Upper lobe of left lung (tissue), 6 donors: Measurements from ENCODE around the gene CDC42BPA. TPM values are rescaled to one million over a fixed set of nuclear protein-coding genes. Genes with fewer than 3 reads are reported as not detected.
A peak's percentile ranks its signal among the peaks of the same experiment; 100 is the strongest.

Experiments
- ATAC-seq, 2 donors: fragments of 200-7000 bp; cut with Tn5 transposase; one replicate each; pipeline ENCODE4 v1.9.1; 2022; ENCODE audit warnings: mild to moderate bottlenecking in 2 of 2, moderate library complexity in 2 of 2; ENCODE audit not compliant: low FRiP score in 2 of 2
- DNase-seq, 2 donors: peaks; one replicate each; pipeline ENCODE4 v3.0.0-alpha.2; 2019 to 2020
- H3K27ac ChIP-seq, 4 donors: fragments of 200-600 bp; sonication (generic); one replicate each; pipeline ENCODE4 v1.5.1; 2016 to 2019
- H3K27me3 ChIP-seq, 4 donors: fragments of 200-600 bp; sonication (generic); one replicate each; pipeline ENCODE4 v1.5.1; 2017 to 2019
- H3K36me3 ChIP-seq, 4 donors: fragments of 200-600 bp; sonication (generic); one replicate each; pipeline ENCODE4 v1.5.1; 2016 to 2019
- H3K4me1 ChIP-seq, 4 donors: fragments of 200-600 bp; sonication (generic); one replicate each; pipeline ENCODE4 v1.5.1; 2018 to 2019
- H3K4me3 ChIP-seq, 4 donors: fragments of 200-600 bp; sonication (generic); one replicate each; pipeline ENCODE4 v1.5.1; 2017 to 2019; ENCODE audit warnings: mild to moderate bottlenecking in 2 of 4, moderate library complexity in 1 of 4
- H3K9me3 ChIP-seq, 4 donors: fragments of 200-600 bp; sonication (generic); one replicate each; pipeline ENCODE4 v1.5.1; 2018 to 2019
- EP300 ChIP-seq, 4 donors: sonication (generic); formaldehyde crosslinking; IDR thresholded peaks; one replicate each; pipeline ENCODE4 v1.5.1; 2017; ENCODE audit warnings: antibody characterized with exemption in 4 of 4, control low read depth in 2 of 4
- POLR2A ChIP-seq, 4 donors: fragments of 450-650 bp; IDR thresholded peaks; one replicate each; pipeline ENCODE4 v1.5.1; 2016 to 2017; ENCODE audit warnings: antibody characterized with exemption in 4 of 4, mild to moderate bottlenecking in 2 of 4
- POLR2AphosphoS5 ChIP-seq, 2 donors: sonication (generic); formaldehyde crosslinking; IDR thresholded peaks; one replicate each; pipeline ENCODE4 v1.5.1; 2017; ENCODE audit warnings: antibody characterized with exemption in 2 of 2
- WGBS, 2 donors: methylation state at CpG; one replicate each; pipeline ENCODE4 v1.1.5; 2017 to 2018; 5-methylcytosine and 5-hydroxymethylcytosine counted together
- total RNA-seq, 6 donors: library from RNA; depleted of rRNA in 4 of 6; stranded (reverse); fragments of >200 nt in 4 of 6; gene quantifications; one replicate each; pipeline versions ENCODE4 v1.1.0 to v1.2.1, GENCODE V29; 2016 to 2021
- TF ChIP-seq, protein P1 (sequence below), 6 experiments: fragments of 450-650 bp in 4 of 6; fragments of 200-600 bp in 2 of 6; sonication (generic) in 2 of 6; IDR thresholded peaks; one replicate each; pipeline ENCODE4 v1.5.1; 2016 to 2019; ENCODE audit warnings: antibody characterized with exemption in 6 of 6
- donor health status: DM: no; HTN: no; CAD: no; lungs with moderate emphysema.
- donor health status: DM: no; HTN: yes; CAD: no; lungs with severe emphysema.

The CDC42BPA gene
- total RNA-seq, 6 donors from 2014 or later = 27.8 to 76.1 (median 33.1) TPM

GRCh38 chr1:226988334-226988666, 330.0 kb downstream of the CDC42BPA start:
- peak in 1 of 2 donors; percentile 73 for DNase-seq
- H3K4me1 ChIP-seq = peaks cover 16 to 41% (median 32%) of the 10 kb centered on the region in 4 donors
- ATAC-seq = peak in 1 of 2 donors; percentile 12
- H3K27ac ChIP-seq = peak overlapping the region in 2 of 4 donors; percentile 29 to 61
- no peaks in the 10 kb centered on the region for H3K27me3 ChIP-seq
- peaks cover 0 to 54% (median 19%) of the 10 kb centered on the region in 4 donors for H3K36me3 ChIP-seq
- no peaks in the 10 kb centered on the region for H3K9me3 ChIP-seq
- 24 to 74% methylated on average over 2 to 3 of the region's 3 CpGs for WGBS, 2 donors
- TF ChIP-seq, protein P1, sequence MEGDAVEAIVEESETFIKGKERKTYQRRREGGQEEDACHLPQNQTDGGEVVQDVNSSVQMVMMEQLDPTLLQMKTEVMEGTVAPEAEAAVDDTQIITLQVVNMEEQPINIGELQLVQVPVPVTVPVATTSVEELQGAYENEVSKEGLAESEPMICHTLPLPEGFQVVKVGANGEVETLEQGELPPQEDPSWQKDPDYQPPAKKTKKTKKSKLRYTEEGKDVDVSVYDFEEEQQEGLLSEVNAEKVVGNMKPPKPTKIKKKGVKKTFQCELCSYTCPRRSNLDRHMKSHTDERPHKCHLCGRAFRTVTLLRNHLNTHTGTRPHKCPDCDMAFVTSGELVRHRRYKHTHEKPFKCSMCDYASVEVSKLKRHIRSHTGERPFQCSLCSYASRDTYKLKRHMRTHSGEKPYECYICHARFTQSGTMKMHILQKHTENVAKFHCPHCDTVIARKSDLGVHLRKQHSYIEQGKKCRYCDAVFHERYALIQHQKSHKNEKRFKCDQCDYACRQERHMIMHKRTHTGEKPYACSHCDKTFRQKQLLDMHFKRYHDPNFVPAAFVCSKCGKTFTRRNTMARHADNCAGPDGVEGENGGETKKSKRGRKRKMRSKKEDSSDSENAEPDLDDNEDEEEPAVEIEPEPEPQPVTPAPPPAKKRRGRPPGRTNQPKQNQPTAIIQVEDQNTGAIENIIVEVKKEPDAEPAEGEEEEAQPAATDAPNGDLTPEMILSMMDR (IDR thresholded peaks at IDR 0.05) = no peak
- TF ChIP-seq POLR2AphosphoS5 (IDR thresholded peaks at IDR 0.05) = peak in 1 of 2 donors; percentile 22
- no peak overlapping the region for H3K4me3 ChIP-seq

DNA sequence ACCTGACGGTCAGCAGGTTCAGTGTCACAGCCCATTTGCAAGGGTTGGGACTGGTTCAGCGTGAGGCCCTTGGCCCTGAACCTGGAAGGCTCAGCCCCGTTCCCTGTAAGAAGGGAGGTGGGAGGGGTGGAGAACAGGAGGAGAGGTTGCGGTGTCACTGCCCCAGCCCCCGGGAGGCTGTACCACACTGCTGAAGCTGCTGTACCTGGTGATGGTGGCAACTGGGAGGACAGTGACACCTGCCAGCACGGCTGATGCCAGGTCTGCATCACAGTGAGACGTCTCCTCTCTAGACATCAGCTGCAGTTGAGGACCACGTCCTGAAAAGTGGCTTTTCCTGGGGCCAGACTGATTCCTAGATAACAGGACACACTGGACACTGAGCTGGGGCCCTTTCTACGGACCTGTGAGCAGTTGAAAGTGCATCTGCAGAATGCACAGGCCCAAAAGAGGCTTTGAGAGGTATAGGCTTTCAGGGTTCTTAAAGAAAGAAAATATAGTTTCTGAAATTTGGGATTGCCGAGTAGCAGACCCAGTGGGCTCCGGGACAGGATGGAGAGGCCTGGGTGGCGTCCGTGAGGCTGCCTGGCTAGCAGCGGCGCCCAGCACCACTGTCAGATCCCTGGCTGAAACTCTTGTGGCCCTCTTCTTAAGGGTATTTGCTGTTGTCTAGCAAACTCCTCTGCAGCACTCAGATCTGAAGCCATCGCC, 330.5 kb downstream of the CDC42BPA start:
- Histone ChIP-seq H3K9me3 (no peaks in the 10 kb centered on the region), H3K36me3 (peaks cover 3 to 54% (median 22%) of the 10 kb centered on the region in 4 donors), H3K4me1 (peaks cover 16 to 41% (median 32%) of the 10 kb centered on the region in 4 donors), H3K4me3 (no peak overlapping the region), H3K27me3 (no peaks in the 10 kb centered on the region), H3K27ac (peak overlapping the region in 2 of 4 donors; percentile 29 to 61)
- ATAC-seq = no peak
- WGBS, 2 donors = 65 to 87% methylated on average over 15 to 16 of the region's 16 CpGs
- TF ChIP-seq POLR2A (IDR thresholded peaks at IDR 0.05) (no peak), EP300 (IDR thresholded peaks at IDR 0.05) (no peak), POLR2AphosphoS5 (IDR thresholded peaks at IDR 0.05) (no peak)
- TF ChIP-seq, protein P1 (IDR thresholded peaks at IDR 0.05) = no peak
- peak in 1 of 2 donors; percentile 57 for DNase-seq

DNA sequence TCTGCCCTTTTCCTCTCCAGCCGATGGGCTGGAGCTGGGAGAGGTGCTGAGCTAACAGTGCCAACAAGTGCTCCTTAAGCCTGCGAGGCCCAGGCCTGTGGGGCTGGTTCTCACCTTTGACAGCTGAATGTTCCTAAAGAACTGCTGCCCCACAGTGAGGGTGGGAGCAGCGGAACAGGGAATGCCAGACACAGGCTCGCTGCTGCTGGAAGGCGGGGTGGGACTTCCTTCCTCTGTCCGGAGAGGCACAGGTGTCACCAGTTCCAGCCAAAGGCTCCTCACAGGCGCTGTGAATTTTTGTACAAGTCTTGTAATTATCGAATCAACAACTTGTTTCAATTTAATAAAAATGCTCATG, 331.1 kb downstream of the CDC42BPA start:
- Histone ChIP-seq H3K9me3 (no peaks in the 10 kb centered on the region), H3K4me3 (no peak overlapping the region), H3K27ac (peak overlapping the region in 1 of 4 donors; percentile 10), H3K27me3 (no peaks in the 10 kb centered on the region), H3K36me3 (peaks cover 3 to 57% (median 25%) of the 10 kb centered on the region in 4 donors), H3K4me1 (peaks cover 16 to 41% (median 32%) of the 10 kb centered on the region in 4 donors)
- TF ChIP-seq, protein P1 (IDR thresholded peaks at IDR 0.05) = no peak
- TF ChIP-seq EP300 (IDR thresholded peaks at IDR 0.05) (no peak), POLR2AphosphoS5 (IDR thresholded peaks at IDR 0.05) (no peak), POLR2A (IDR thresholded peaks at IDR 0.05) (no peak)
- no peak for ATAC-seq
- no peak for DNase-seq
- 66 to 69% methylated on average over 6 to 8 of the region's 8 CpGs for WGBS, 2 donors

DNA sequence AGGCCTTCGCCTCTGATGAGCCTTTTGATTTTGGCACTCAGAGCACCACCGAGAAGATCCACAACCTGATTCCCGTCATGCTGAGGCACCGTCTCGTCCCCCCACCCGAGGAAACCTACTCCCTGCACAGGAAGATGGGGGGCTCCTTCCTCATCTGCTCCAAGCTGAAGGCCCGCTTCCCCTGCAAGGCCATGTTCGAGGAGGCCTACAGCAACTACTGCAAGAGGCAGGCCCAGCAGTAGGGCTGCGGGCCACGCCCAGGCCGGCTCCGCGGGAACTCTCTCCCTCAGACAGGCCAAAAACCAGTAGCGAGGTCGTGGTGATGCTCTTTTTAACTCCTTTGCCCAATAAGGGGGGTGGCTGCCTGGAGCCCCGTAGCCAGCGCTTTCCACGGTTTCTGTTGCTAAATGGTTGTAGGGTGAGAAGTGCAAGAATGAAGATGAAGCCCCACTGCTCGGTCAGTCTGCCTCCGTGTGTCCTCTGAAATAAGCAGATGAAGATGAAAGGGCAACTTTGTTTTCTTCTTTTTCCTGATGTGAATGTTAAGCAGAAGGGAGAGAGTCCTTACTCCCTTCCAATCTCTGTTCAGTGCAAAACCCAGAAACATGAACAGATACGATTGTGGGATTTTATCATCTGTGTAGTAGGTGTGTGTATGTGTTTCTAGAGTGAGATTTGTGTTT, 331.7 kb downstream of the CDC42BPA start:
- H3K27me3 ChIP-seq = no peaks in the 10 kb centered on the region
- 89 to 91% methylated on average over 17 to 21 of the region's 21 CpGs for WGBS, 2 donors
- DNase-seq (peak in 1 of 2 donors; percentile 72), ATAC-seq (no peak)
- H3K4me1 ChIP-seq = peaks cover 16 to 41% (median 32%) of the 10 kb centered on the region in 4 donors
- peaks cover 4 to 57% (median 27%) of the 10 kb centered on the region in 4 donors for H3K36me3 ChIP-seq
- peak overlapping the region in 1 of 4 donors; percentile 10 for H3K27ac ChIP-seq
- no peaks in the 10 kb centered on the region for H3K9me3 ChIP-seq
- H3K4me3 ChIP-seq = no peak overlapping the region
- TF ChIP-seq, protein P1 (IDR thresholded peaks at IDR 0.05) = no peak
- TF ChIP-seq EP300 (IDR thresholded peaks at IDR 0.05) = no peak
- TF ChIP-seq POLR2A (IDR thresholded peaks at IDR 0.05) = no peak
- no peak for TF ChIP-seq POLR2AphosphoS5 (IDR thresholded peaks at IDR 0.05)
